Kidney (tissue), 14 donors: ENCODE data around the gene TRPM1. TPM values are rescaled to one million over a fixed set of nuclear protein-coding genes. Genes with fewer than 3 reads are reported as not detected.

Experiments used
- DNase-seq, 5 donors: peaks; one replicate each; pipeline ENCODE4 v3.0.0-alpha.2; 2013 to 2020
- FAIRE-seq: peaks from 2 replicates; lab custom pipeline; 2012; peaks lifted over from hg19 to GRCh38; lab: Jason Lieb, UNC
- H3K27ac ChIP-seq, 2 donors: one replicate each; pipeline ENCODE4 v1.7.0; 2013; ENCODE audit warnings: low read depth in 2 of 2, low read length in 2 of 2, inconsistent platforms in 1 of 2
- H3K27me3 ChIP-seq: one replicate; pipeline ENCODE4 v1.7.1; 2013; ENCODE audit warnings: low read length, inconsistent platforms; ENCODE audit not compliant: control insufficient read depth, insufficient read depth
- H3K36me3 ChIP-seq, 3 donors: one replicate each; pipeline versions ENCODE4 v1.7.0 to v1.7.1; 2013; ENCODE audit warnings: low read length in 3 of 3, control low read depth in 1 of 3, inconsistent platforms in 1 of 3; ENCODE audit not compliant: insufficient read depth in 3 of 3, control insufficient read depth in 2 of 3
- H3K4me1 ChIP-seq, 3 donors: one replicate each; pipeline versions ENCODE4 v1.7.0 to v1.7.1; 2013; ENCODE audit warnings: low read length in 3 of 3, inconsistent platforms in 1 of 3, low read depth in 1 of 3; ENCODE audit not compliant: control insufficient read depth in 2 of 3, insufficient read depth in 2 of 3
- H3K4me3 ChIP-seq, 3 donors: one replicate each; pipeline versions ENCODE4 v1.7.0 to v1.8.1; 2013; ENCODE audit warnings: low read length in 3 of 3, control low read depth in 1 of 3, inconsistent platforms in 1 of 3
- H3K9ac ChIP-seq, 3 donors: one replicate each; pipeline versions ENCODE4 v1.7.0 to v1.7.1; 2013; ENCODE audit warnings: low read length in 3 of 3, control low read depth in 1 of 3, inconsistent platforms in 1 of 3
- H3K9me3 ChIP-seq, 3 donors: one replicate each; pipeline versions ENCODE4 v1.7.0 to v1.7.1; 2013; ENCODE audit warnings: low read length in 3 of 3, control low read depth in 1 of 3, inconsistent platforms in 1 of 3; ENCODE audit not compliant: control insufficient read depth in 2 of 3, insufficient read depth in 1 of 3
- CTCF ChIP-seq: IDR thresholded peaks from 3 replicates; pipeline ENCODE4 v1.5.1; 2012; ENCODE audit warnings: mild to moderate bottlenecking, moderate library complexity, borderline replicate concordance; ENCODE audit not compliant: insufficient read depth; ENCODE audit errors: extremely low read depth
- intact Hi-C: fragments of 100-400 bp; cut with DNase I; formaldehyde crosslinking; loops from one replicate; pipeline ENCODE4 v1.11.1; 2022
- polyA plus RNA-seq: library from polyadenylated mRNA; stranded (reverse); fragments of 350-450 nt; fragmentation: Illumina TruSeq; extraction: RNeasy Lipid Tissue Mini Kit (QIAGEN cat#74804); gene quantifications from one replicate; pipeline ENCODE4 v1.2.3, GENCODE V29; 2014; ENCODE audit warnings: low read depth, low replicate concordance; ENCODE audit not compliant: insufficient read depth
- total RNA-seq: library from RNA; stranded (reverse); fragmentation: NEBNext Ultra II Directional; extraction: Animal tissue kit (Norgen Biotek cat#: 25700); gene quantifications from one replicate; pipeline ENCODE4 v1.2.1, GENCODE V29; 2021
- donor health status: control.
- donor health status: control.
- donor health status: control.
- donor health status: control.
- donor health status: control.
- donor health status: DM: yes; HTN: yes; CAD: no.
- donor health status: Normal renal cell carcinoma (clear cell type).

Gene TRPM1
- total and polyA plus RNA-seq, 2 donors from 2014 or later: 1.3 TPM; not detected in 1

- peaks cover 7 to 23% (median 20%) of the 10 kb centered on the region in 3 donors for H3K4me1 ChIP-seq
- TF ChIP-seq CTCF: no peak
- H3K9me3 ChIP-seq: no peaks in the 10 kb centered on the region
- intact Hi-C loops: no loop called here
- no peaks in the 10 kb centered on the region for H3K36me3 ChIP-seq
- H3K4me3 ChIP-seq: no peak overlapping the region
- DNase-seq: no peak
- H3K9ac ChIP-seq: no peak overlapping the region
- FAIRE-seq: no peak
- H3K27ac ChIP-seq: peak overlapping the region; percentile 54 to 78
- H3K27me3 ChIP-seq: no peaks in the 10 kb centered on the region
Measured at GRCh38 chr15:31024979-31025378, 76.5 kb downstream of the TRPM1 start.

GRCh38 chr15:31024330-31024729, 77.2 kb downstream of the TRPM1 start:
- Histone ChIP-seq H3K27me3 (no peaks in the 10 kb centered on the region), H3K4me3 (peak overlapping the region in 1 of 3 donors; percentile 4), H3K36me3 (no peaks in the 10 kb centered on the region), H3K27ac (peak overlapping the region; percentile 10 to 78), H3K9me3 (no peaks in the 10 kb centered on the region), H3K9ac (no peak overlapping the region), H3K4me1 (peaks cover 7 to 23% (median 20%) of the 10 kb centered on the region in 3 donors)
- intact Hi-C loops: no loop called here
- FAIRE-seq (peak; percentile 46), DNase-seq (peak in 4 of 5 donors; percentile 73 to 94 (median 85))
- TF ChIP-seq CTCF: no peak

GRCh38 chr15:31023841-31024240, 77.7 kb downstream of the TRPM1 start:
- Histone ChIP-seq H3K4me3 (no peak overlapping the region), H3K36me3 (no peaks in the 10 kb centered on the region), H3K9ac (no peak overlapping the region), H3K4me1 (peaks cover 7 to 23% (median 20%) of the 10 kb centered on the region in 3 donors), H3K27ac (peak overlapping the region in 1 of 2 donors; percentile 62), H3K9me3 (no peaks in the 10 kb centered on the region), H3K27me3 (no peaks in the 10 kb centered on the region)
- DNase-seq (no peak), FAIRE-seq (no peak)
- intact Hi-C loops: no loop called here
- no peak for TF ChIP-seq CTCF
